Right lobe of liver (tissue), 6 donors: ENCODE measurements around the gene PCYOX1L. TPM values are rescaled to one million over a fixed set of nuclear protein-coding genes. Genes with fewer than 3 reads are reported as not detected.

ENCODE experiments used
- ATAC-seq, 4 donors: fragments of 200-7000 bp; cut with Tn5 transposase; one replicate each; pipeline ENCODE4 v1.9.1; 2020; ENCODE audit warnings: mild to moderate bottlenecking in 4 of 4, moderate library complexity in 4 of 4
- DNase-seq, 3 donors: peaks; one replicate each; pipeline ENCODE4 v3.0.0-alpha.2; 2020
- H3K27ac ChIP-seq, 3 donors: fragments of 200-600 bp; one replicate each; pipeline ENCODE4 v1.8.0; 2022
- H3K27me3 ChIP-seq, 2 donors: fragments of 200-600 bp; one replicate each; pipeline ENCODE4 v1.8.0; 2022
- H3K36me3 ChIP-seq, 4 donors: fragments of 200-600 bp; sonication (generic) in 1 of 4; one replicate each; pipeline versions ENCODE4 v1.5.1 to v1.8.0; 2017 to 2022; ENCODE audit warnings: control low read depth in 1 of 4
- H3K4me1 ChIP-seq, 4 donors: fragments of 200-600 bp; sonication (generic) in 1 of 4; one replicate each; pipeline versions ENCODE4 v1.5.1 to v1.8.0; 2017 to 2022; ENCODE audit warnings: control low read depth in 1 of 4
- H3K4me3 ChIP-seq, 3 donors: fragments of 200-600 bp; one replicate each; pipeline ENCODE4 v1.8.0; 2022
- H3K9me3 ChIP-seq, 4 donors: fragments of 200-600 bp; sonication (generic) in 1 of 4; one replicate each; pipeline versions ENCODE4 v1.5.1 to v1.8.0; 2017 to 2022; ENCODE audit warnings: control low read depth in 1 of 4
- CTCF ChIP-seq, 4 donors: fragments of 200-600 bp in 3 of 4; fragments of 450-650 bp in 1 of 4; IDR thresholded peaks; one replicate each; pipeline versions ENCODE4 v1.5.1 to v1.8.0; 2016 to 2022; ENCODE audit warnings: antibody characterized with exemption in 4 of 4, mild to moderate bottlenecking in 2 of 4
- POLR2A ChIP-seq: fragments of 450-650 bp; IDR thresholded peaks from one replicate; pipeline ENCODE4 v1.6.1; 2017; ENCODE audit warnings: antibody characterized with exemption, mild to moderate bottlenecking
- WGBS: methylation state at CpG from one replicate; pipeline ENCODE4 v1.1.6; 2018; ENCODE audit warnings: low coverage, low lambda C conversion rate; ENCODE audit not compliant: insufficient coverage; ENCODE audit errors: missing lambda C conversion rate; 5-methylcytosine and 5-hydroxymethylcytosine counted together
- intact Hi-C, 2 donors: fragments of 100-400 bp; cut with DNase I; formaldehyde crosslinking; loops; one replicate each; pipeline versions ENCODE4 v1.11.2 to v1.14.1; 2022
- total RNA-seq, 6 experiments: library from RNA; depleted of rRNA in 2 of 6; stranded (reverse); fragments of >200 nt in 2 of 6; fragmentation: NEBNext Ultra II Directional in 3 of 6; extraction: Animal tissue kit (Norgen Biotek cat#: 25700) in 3 of 6; gene quantifications; one replicate each; pipeline versions ENCODE4 v1.1.0 to v1.2.4, GENCODE V29; 2016 to 2023
- donor health status: DM: no; HTN: yes; CAD: no.
- donor health status: DM: no; HTN: no; CAD: no.
- donor health status: DM: no; HTN: no; CAD: no.
- donor health status: DM: no; HTN: yes; CAD: no.
- donor health status: DM: no; HTN: yes; CAD: no.

PCYOX1L gene
- total RNA-seq, 6 experiments from 2014 or later: 0.29 to 1.2 (median 0.62) TPM

GRCh38 chr5:149323621-149324205, 34.1 kb upstream of the PCYOX1L start:
- 59% methylated on average over 2 of the region's 2 CpGs for WGBS
- Histone ChIP-seq H3K4me3 (no peak overlapping the region), H3K9me3 (no peaks in the 10 kb centered on the region), H3K4me1 (peaks cover 0 to 18% (median 3%) of the 10 kb centered on the region in 4 donors), H3K27ac (no peak overlapping the region), H3K36me3 (no peaks in the 10 kb centered on the region), H3K27me3 (no peaks in the 10 kb centered on the region)
- intact Hi-C loops: no loop called here
- DNase-seq (no peak), ATAC-seq (no peak)
- TF ChIP-seq POLR2A (no peak), CTCF (IDR thresholded peaks at IDR 0.05) (no peak)

GRCh38 chr5:149324641-149325040, 33.2 kb upstream of the PCYOX1L start:
- Histone ChIP-seq H3K36me3 (no peaks in the 10 kb centered on the region), H3K9me3 (no peaks in the 10 kb centered on the region), H3K4me3 (no peak overlapping the region), H3K27ac (no peak overlapping the region), H3K4me1 (peaks cover 0 to 18% (median 3%) of the 10 kb centered on the region in 4 donors), H3K27me3 (no peaks in the 10 kb centered on the region)
- DNase-seq: no peak
- TF ChIP-seq POLR2A: no peak
- TF ChIP-seq CTCF (IDR thresholded peaks at IDR 0.05): no peak
- intact Hi-C loops: no loop called here
- ATAC-seq: no peak
- 88% methylated on average over 2 of the region's 2 CpGs for WGBS

GRCh38 chr5:149325166-149325735, 32.6 kb upstream of the PCYOX1L start:
- Histone ChIP-seq H3K4me1 (peaks cover 0 to 18% (median 3%) of the 10 kb centered on the region in 4 donors), H3K36me3 (no peaks in the 10 kb centered on the region), H3K4me3 (no peak overlapping the region), H3K27me3 (no peaks in the 10 kb centered on the region), H3K9me3 (no peaks in the 10 kb centered on the region), H3K27ac (no peak overlapping the region)
- intact Hi-C loops: no loop called here
- DNase-seq (no peak), ATAC-seq (no peak)
- no peak for TF ChIP-seq POLR2A
- no peak for TF ChIP-seq CTCF (IDR thresholded peaks at IDR 0.05)

GRCh38 chr5:149325894-149326293, 32.0 kb upstream of the PCYOX1L start:
- ATAC-seq (no peak), DNase-seq (no peak)
- Histone ChIP-seq H3K27ac (no peak overlapping the region), H3K9me3 (no peaks in the 10 kb centered on the region), H3K4me1 (peaks cover 0 to 11% (median 0%) of the 10 kb centered on the region in 4 donors), H3K4me3 (no peak overlapping the region), H3K27me3 (no peaks in the 10 kb centered on the region), H3K36me3 (no peaks in the 10 kb centered on the region)
- intact Hi-C loops: no loop called here
- TF ChIP-seq CTCF (IDR thresholded peaks at IDR 0.05): no peak
- TF ChIP-seq POLR2A: no peak
- WGBS: 85% methylated on average over 3 of the region's 5 CpGs
